Measurements from ENCODE around the gene ATAD1.
A peak's percentile ranks its signal among the peaks of the same experiment; 100 is the strongest.
"Not testable (repeated sequence)": the region's sequence is repeated elsewhere in the genome, so short reads cannot be mapped to it uniquely, and the experiment has no call there.

ATAD1 gene

GRCh38 chr10:87817609-87818504 is at the start of gene ATAD1:
Gene ATAD1, minus strand, starts transcription at chr10:87818226. Its CDS starts 3,627 bp downstream, at chr10:87814599.
- DNase-seq, result peak; percentile 80

- no peak for DNase-seq
These were observed 49.4 kb upstream of the ATAD1 start for GRCh38 chr10:87867453-87867852.

GRCh38 chr10:87866412-87866974 is 48.5 kb upstream of the ATAD1 start:
- DNase-seq, result no peak

- no peak for DNase-seq
These were observed 47.3 kb upstream of the ATAD1 start for GRCh38 chr10:87865241-87865881.

DNA sequence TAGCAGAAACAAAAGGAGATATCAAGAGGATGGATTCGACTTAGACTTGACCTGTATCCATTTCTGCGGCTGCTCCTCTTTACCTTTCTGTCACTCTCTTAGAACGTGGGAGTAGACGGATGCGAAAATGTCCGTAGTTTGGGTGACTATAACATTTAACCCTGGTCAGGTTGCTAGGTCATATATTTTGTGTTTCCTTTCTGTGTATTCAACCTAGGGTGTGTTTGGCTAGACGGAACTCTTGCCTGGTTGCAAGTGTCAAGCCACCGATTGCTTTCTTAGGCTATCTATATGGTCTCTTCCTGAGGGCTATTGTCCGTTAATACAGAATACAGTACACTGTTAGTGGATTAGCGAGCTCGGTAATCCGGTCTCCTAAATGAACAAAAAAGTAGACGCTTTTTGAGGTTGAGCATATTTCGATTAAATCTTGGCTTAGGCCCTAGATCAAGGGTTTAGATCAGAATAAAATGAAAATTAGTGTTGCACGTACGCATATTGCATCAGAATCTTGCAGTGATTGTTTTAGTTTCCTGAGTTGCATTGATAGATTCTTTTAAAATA is 46.6 kb upstream of the ATAD1 start:
- peak; percentile 25 for DNase-seq

DNA sequence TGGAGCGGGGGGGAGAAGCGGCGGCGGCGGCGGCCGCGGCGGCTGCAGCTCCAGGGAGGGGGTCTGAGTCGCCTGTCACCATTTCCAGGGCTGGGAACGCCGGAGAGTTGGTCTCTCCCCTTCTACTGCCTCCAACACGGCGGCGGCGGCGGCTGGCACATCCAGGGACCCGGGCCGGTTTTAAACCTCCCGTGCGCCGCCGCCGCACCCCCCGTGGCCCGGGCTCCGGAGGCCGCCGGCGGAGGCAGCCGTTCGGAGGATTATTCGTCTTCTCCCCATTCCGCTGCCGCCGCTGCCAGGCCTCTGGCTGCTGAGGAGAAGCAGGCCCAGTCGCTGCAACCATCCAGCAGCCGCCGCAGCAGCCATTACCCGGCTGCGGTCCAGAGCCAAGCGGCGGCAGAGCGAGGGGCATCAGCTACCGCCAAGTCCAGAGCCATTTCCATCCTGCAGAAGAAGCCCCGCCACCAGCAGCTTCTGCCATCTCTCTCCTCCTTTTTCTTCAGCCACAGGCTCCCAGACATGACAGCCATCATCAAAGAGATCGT is 46.0 kb upstream of the ATAD1 start:
- peak; percentile 23 for DNase-seq

DNA sequence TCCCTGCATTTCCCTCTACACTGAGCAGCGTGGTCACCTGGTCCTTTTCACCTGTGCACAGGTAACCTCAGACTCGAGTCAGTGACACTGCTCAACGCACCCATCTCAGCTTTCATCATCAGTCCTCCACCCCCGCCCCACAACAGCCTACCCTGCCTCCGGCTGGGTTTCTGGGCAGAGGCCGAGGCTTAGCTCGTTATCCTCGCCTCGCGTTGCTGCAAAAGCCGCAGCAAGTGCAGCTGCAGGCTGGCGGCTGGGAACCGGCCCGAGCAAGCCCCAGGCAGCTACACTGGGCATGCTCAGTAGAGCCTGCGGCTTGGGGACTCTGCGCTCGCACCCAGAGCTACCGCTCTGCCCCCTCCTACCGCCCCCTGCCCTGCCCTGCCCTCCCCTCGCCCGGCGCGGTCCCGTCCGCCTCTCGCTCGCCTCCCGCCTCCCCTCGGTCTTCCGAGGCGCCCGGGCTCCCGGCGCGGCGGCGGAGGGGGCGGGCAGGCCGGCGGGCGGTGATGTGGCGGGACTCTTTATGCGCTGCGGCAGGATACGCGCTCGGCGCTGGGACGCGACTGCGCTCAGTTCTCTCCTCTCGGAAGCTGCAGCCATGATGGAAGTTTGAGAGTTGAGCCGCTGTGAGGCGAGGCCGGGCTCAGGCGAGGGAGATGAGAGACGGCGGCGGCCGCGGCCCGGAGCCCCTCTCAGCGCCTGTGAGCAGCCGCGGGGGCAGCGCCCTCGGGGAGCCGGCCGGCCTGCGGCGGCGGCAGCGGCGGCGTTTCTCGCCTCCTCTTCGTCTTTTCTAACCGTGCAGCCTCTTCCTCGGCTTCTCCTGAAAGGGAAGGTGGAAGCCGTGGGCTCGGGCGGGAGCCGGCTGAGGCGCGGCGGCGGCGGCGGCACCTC is 45.3 kb upstream of the ATAD1 start, which contains the start of the genes KLLN and PTEN:
Gene KLLN (minus strand): TSS at position 481 of the 891 bp plus-strand sequence. CDS start 1,046 bp downstream, outside the sequence.
Gene PTEN (plus strand): TSS at position 573 of the 891 bp plus-strand sequence. CDS start 845 bp downstream, outside the sequence.
- DNase-seq, result peak; percentile 95

DNA sequence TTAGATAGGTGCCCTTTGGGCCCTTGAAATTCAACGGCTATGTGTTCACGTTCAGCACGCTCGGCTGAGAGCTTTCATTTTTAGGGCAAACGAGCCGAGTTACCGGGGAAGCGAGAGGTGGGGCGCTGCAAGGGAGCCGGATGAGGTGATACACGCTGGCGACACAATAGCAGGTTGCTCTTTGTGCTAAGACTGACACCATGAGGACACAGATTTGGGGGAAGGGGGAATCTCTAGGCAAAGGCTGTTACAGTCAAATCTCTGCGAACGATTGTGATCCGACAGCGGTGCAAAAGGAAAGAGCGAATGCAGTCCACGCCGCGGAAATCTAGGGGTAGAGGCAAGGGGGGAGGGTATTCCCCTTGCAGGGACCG is 44.6 kb upstream of the ATAD1 start:
- no peak for DNase-seq

DNA sequence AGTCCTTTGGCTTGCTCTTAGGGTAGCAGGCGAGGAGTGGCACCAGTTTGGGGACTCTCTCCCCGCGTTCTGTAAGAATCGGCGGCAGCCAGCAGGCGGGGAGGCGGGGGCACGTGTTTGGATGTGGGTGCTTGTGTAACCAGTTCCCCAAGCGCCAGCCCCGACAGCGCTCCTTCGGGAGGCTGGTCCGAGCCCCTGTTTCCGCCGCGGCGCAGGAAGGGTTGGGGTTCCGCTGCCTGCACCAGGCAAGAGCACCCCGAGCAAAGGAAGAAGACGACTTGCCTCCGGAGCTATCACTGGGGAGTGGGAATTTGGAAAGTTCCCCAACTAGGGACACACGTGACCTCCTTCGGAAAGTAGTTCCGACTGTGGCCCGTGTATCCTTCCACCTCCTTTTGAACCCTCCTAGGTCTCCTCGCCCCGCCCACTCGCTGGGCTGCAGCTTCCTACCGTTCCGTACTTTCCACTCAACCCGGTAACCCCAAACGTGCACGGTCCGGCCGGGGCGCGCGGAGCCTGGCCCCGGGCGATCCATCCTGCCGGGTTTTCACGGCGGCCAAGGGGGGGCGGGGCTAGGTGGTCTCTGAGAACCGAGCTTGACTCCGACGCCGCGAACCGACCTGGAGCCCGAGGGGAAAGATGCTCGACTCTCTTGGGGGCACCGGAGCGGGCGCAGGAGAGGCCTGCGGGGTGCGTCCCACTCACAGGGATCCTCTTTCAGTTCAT is 44.1 kb upstream of the ATAD1 start:
- DNase-seq, result peak; percentile 99

- DNase-seq, result peak; percentile 68
These were observed 43.5 kb upstream of the ATAD1 start for GRCh38 chr10:87861566-87861952.

DNA sequence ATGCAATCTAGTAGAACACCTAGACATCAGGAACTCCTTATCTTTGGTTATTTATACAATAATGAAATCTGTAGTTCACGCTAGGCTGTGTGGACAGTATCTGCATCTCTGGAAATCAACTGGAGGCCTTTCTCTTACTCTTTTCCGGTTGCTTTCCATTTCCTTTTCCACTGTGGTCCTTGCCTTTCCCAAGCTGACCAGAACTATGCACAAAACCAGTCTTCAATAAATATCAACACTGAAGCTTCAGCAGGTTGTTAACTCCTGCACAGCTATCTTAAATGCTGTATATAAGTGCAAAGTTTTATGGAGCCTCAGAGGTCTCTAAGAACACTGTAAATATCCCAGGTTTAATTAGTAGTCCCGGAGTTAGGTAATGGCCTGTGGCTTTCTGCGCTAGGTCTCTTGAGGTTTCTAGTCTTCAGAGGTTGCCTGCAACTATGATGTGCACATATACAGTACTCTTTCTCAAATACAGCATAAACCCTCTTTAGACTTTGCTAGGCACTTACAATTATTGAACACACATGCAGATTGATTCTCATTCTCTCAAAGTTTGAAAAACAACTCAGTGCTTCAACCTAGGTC is 42.9 kb upstream of the ATAD1 start:
- DNase-seq, result no peak

DNA sequence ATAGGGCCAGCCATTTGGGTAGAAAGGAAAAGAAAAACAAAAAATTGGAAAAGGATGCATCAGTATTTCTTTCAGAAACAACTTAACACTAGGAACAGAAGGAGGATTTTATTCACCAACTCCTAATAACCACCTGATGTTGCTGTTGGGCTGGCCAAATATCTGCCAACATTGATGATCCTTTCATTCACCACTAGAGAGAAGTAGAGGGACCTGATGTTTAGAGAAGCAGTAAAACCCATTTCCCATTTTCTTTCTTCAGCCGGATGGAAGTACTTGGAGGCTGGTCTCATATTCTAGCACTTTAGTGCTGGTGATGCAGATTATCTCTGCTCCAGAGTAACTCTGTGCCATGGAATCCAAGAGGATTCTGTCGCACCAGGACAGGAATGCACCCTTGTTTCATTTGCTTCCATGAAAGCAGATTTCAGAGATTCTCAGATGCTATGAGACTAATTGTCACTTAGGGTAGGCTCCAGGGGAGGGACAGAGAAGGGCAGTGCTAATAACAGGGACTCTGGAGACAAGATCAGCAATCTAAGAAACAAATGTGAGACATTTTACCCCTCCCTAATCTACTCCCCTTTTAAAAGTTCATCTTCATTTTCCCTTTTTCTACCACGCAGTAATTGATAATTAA is 42.2 kb upstream of the ATAD1 start:
- DNase-seq, result peak; percentile 79

GRCh38 chr10:87855665-87856064 is 37.6 kb upstream of the ATAD1 start:
- DNase-seq, result not testable (repeated sequence)

DNA sequence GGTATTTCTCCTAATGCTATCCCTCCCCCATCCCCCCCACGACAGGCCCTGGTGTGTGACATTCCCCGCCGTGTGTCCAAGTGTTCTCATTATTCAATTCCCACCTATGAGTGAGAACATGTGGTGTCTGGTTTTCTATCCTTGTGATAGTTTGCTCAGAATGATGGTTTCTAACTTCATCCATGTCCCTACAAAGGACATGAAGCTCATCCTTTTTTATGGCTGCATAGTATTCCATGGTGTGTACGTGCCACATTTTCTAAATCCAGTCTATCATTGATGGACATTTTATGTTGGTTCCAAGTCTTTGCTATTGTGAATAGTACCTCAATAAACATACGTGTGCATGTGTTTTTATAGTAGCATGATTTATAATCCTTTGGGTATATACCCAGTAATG is 37.2 kb upstream of the ATAD1 start:
- not testable (repeated sequence) for DNase-seq

GRCh38 chr10:87852089-87852488 is 34.1 kb upstream of the ATAD1 start:
- no peak for DNase-seq

- DNase-seq, result peak; percentile 65
These were observed 32.7 kb upstream of the ATAD1 start for GRCh38 chr10:87850742-87851205.

GRCh38 chr10:87849001-87849400 is 31.0 kb upstream of the ATAD1 start:
- DNase-seq, result no peak

DNA sequence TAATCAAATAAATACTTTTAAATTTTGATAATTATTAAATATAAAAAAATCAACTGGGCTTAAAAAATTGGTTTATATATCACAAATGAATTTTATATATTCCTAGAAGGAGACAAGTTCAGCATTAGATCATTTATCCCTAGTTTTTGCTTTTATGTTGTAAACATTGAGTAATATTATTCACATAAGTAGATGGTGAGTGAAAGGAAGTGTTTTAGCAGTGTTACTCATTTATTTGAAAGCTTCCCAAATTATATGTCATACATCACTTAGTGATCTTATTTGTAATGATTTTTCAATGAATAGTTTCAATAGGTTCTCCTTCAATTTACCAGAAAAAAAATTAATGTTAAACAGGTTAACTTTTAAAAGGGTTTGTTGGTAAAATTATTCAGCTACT is 29.5 kb upstream of the ATAD1 start:
- DNase-seq, result no peak

- not testable (repeated sequence) for DNase-seq
These were observed 28.7 kb upstream of the ATAD1 start for GRCh38 chr10:87846711-87847110.

GRCh38 chr10:87846023-87846422 is 28.0 kb upstream of the ATAD1 start:
- DNase-seq, result peak; percentile 47

Measured in fibroblast of skin of right quadriceps (primary cell).